Tibial nerve (tissue), 4 donors: ENCODE results near the gene IL1RAP. TPM values are rescaled to one million over a fixed set of nuclear protein-coding genes. Genes with fewer than 3 reads are reported as not detected.

ENCODE experiments used
- DNase-seq, 2 donors: peaks; one replicate each; pipeline ENCODE4 v3.0.0-alpha.2; 2019; ENCODE audit warnings: low spot score in 2 of 2
- H3K27ac ChIP-seq, 4 donors: fragments of 200-600 bp; sonication (generic) in 3 of 4; one replicate each; pipeline ENCODE4 v1.5.1; 2017 to 2019; ENCODE audit warnings: mild to moderate bottlenecking in 1 of 4
- H3K27me3 ChIP-seq, 2 donors: fragments of 200-600 bp; sonication (generic) in 1 of 2; one replicate each; pipeline versions ENCODE4 v1.5.1 to v1.6.0; 2017 to 2019
- H3K36me3 ChIP-seq, 3 donors: fragments of 200-600 bp; sonication (generic); one replicate each; pipeline ENCODE4 v1.5.1; 2018 to 2019
- H3K4me1 ChIP-seq, 4 donors: fragments of 200-600 bp; sonication (generic) in 3 of 4; one replicate each; pipeline ENCODE4 v1.5.1; 2017 to 2019
- H3K4me3 ChIP-seq, 4 donors: fragments of 200-600 bp; sonication (generic) in 3 of 4; one replicate each; pipeline ENCODE4 v1.5.1; 2017 to 2019; ENCODE audit warnings: mild to moderate bottlenecking in 1 of 4, moderate library complexity in 1 of 4
- H3K9me3 ChIP-seq, 4 donors: fragments of 200-600 bp; sonication (generic) in 3 of 4; one replicate each; pipeline ENCODE4 v1.5.1; 2017 to 2019
- CTCF ChIP-seq, 5 experiments: fragments of 200-600 bp in 3 of 5; fragments of 450-650 bp in 2 of 5; sonication (generic) in 3 of 5; IDR thresholded peaks; one replicate each; pipeline ENCODE4 v1.5.1; 2016 to 2019; ENCODE audit warnings: antibody characterized with exemption in 5 of 5, mild to moderate bottlenecking in 3 of 5, moderate library complexity in 2 of 5
- EP300 ChIP-seq, 2 donors: sonication (generic); formaldehyde crosslinking; IDR thresholded peaks; one replicate each; pipeline ENCODE4 v1.6.1; 2017; ENCODE audit warnings: antibody characterized with exemption in 2 of 2, mild to moderate bottlenecking in 1 of 2
- POLR2A ChIP-seq, 2 donors: fragments of 450-650 bp; IDR thresholded peaks; one replicate each; pipeline ENCODE4 v1.6.1; 2017; ENCODE audit warnings: antibody characterized with exemption in 2 of 2, mild to moderate bottlenecking in 2 of 2, moderate library complexity in 2 of 2
- WGBS, 2 donors: methylation state at CpG; one replicate each; pipeline ENCODE4 v1.1.5; 2018; 5-methylcytosine and 5-hydroxymethylcytosine counted together
- total RNA-seq, 4 donors: library from RNA; depleted of rRNA; stranded (reverse); fragments of >200 nt; gene quantifications; one replicate each; pipeline ENCODE4 v1.1.0, GENCODE V29; 2016

Gene IL1RAP
- total RNA-seq, 4 donors from 2014 or later = 7.2 to 24.5 (median 11.8) TPM

- DNase-seq = no peak
- Histone ChIP-seq H3K9me3 (no peaks in the 10 kb centered on the region), H3K4me1 (peaks cover 0 to 8% (median 0%) of the 10 kb centered on the region in 4 donors), H3K27me3 (no peaks in the 10 kb centered on the region), H3K36me3 (no peaks in the 10 kb centered on the region), H3K4me3 (no peak overlapping the region), H3K27ac (no peak overlapping the region)
- TF ChIP-seq CTCF (IDR thresholded peaks at IDR 0.05) = no peak
These were observed 178.4 kb downstream of the IL1RAP start for GRCh38 chr3:190692256-190692655.

- no peak for DNase-seq
- WGBS, 2 donors = 74 to 90% methylated on average over 3 of the region's 3 CpGs
- TF ChIP-seq CTCF (IDR thresholded peaks at IDR 0.05) (no peak), EP300 (IDR thresholded peaks at IDR 0.05) (no peak), POLR2A (IDR thresholded peaks at IDR 0.05) (no peak)
- H3K4me1 ChIP-seq = peaks cover 0 to 18% (median 0%) of the 10 kb centered on the region in 4 donors
- H3K4me3 ChIP-seq = no peak overlapping the region
- H3K36me3 ChIP-seq = no peaks in the 10 kb centered on the region
- no peaks in the 10 kb centered on the region for H3K27me3 ChIP-seq
- no peak overlapping the region for H3K27ac ChIP-seq
- H3K9me3 ChIP-seq = no peaks in the 10 kb centered on the region
These were observed 180.6 kb downstream of the IL1RAP start for GRCh38 chr3:190694335-190695001.

GRCh38 chr3:190695225-190695624, 181.3 kb downstream of the IL1RAP start:
- Histone ChIP-seq H3K4me1 (peaks cover 0 to 18% (median 0%) of the 10 kb centered on the region in 4 donors), H3K36me3 (no peaks in the 10 kb centered on the region), H3K9me3 (no peaks in the 10 kb centered on the region), H3K27me3 (no peaks in the 10 kb centered on the region), H3K27ac (no peak overlapping the region), H3K4me3 (no peak overlapping the region)
- WGBS, 2 donors = 67 to 75% methylated on average over 1 of the region's 1 CpG
- TF ChIP-seq CTCF (IDR thresholded peaks at IDR 0.05) (no peak), EP300 (IDR thresholded peaks at IDR 0.05) (no peak), POLR2A (IDR thresholded peaks at IDR 0.05) (no peak)
- no peak for DNase-seq

- no peak for TF ChIP-seq EP300 (IDR thresholded peaks at IDR 0.05)
- no peak for TF ChIP-seq CTCF (IDR thresholded peaks at IDR 0.05)
- TF ChIP-seq POLR2A (IDR thresholded peaks at IDR 0.05) = no peak
- DNase-seq = no peak
- Histone ChIP-seq H3K4me1 (peaks cover 0 to 18% (median 0%) of the 10 kb centered on the region in 4 donors), H3K9me3 (no peaks in the 10 kb centered on the region), H3K4me3 (no peak overlapping the region), H3K36me3 (no peaks in the 10 kb centered on the region), H3K27me3 (no peaks in the 10 kb centered on the region), H3K27ac (no peak overlapping the region)
- WGBS, 2 donors = 96% methylated on average over 5 of the region's 5 CpGs
These were observed 182.1 kb downstream of the IL1RAP start for GRCh38 chr3:190695994-190696393.

GRCh38 chr3:190696777-190697501, 183.1 kb downstream of the IL1RAP start:
- Histone ChIP-seq H3K4me3 (no peak overlapping the region), H3K9me3 (no peaks in the 10 kb centered on the region)

More at GRCh38 chr3:190696777-190697501, 183.1 kb downstream of the IL1RAP start:
- TF ChIP-seq CTCF (IDR thresholded peaks at IDR 0.05) (peak; percentile 25 to 54 (median 45)), EP300 (IDR thresholded peaks at IDR 0.05) (no peak), POLR2A (IDR thresholded peaks at IDR 0.05) (no peak)
- no peak for DNase-seq
- Histone ChIP-seq H3K4me1 (peaks cover 0 to 18% (median 0%) of the 10 kb centered on the region in 4 donors), H3K27me3 (no peaks in the 10 kb centered on the region), H3K27ac (no peak overlapping the region), H3K36me3 (no peaks in the 10 kb centered on the region)
- WGBS, 2 donors = 34 to 35% methylated on average over 7 of the region's 7 CpGs
